ENCODE results near the gene NLRP3. TPM values are rescaled to one million over a fixed set of nuclear protein-coding genes. Genes with fewer than 3 reads are reported as not detected.

Gene NLRP3
- total and polyA plus RNA-seq, 9 of the 15 experiments (the other 6 are each of a cell fraction or from before 2014, with no cell fraction given), result not detected

DNA sequence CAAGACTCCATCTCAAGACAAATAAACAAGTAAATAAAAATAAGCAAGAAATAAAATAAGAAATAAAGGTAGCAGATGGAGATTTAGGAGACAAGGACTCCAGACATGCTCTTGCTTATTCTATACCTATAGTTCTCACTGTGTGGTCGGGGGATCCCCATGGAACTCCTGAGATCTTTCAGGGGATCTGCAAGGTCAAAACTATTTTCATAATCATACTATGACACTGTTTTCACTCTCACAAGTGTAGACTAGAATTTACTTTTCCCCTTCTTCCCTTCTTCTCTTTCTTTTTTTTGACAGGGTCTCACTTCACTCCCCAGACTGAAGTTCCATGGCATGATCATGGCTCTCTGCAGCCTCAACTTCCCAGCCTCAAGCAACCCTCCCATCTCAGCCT is 29.8 kb upstream of the NLRP3 start:
- TF ChIP-seq, protein P1, sequence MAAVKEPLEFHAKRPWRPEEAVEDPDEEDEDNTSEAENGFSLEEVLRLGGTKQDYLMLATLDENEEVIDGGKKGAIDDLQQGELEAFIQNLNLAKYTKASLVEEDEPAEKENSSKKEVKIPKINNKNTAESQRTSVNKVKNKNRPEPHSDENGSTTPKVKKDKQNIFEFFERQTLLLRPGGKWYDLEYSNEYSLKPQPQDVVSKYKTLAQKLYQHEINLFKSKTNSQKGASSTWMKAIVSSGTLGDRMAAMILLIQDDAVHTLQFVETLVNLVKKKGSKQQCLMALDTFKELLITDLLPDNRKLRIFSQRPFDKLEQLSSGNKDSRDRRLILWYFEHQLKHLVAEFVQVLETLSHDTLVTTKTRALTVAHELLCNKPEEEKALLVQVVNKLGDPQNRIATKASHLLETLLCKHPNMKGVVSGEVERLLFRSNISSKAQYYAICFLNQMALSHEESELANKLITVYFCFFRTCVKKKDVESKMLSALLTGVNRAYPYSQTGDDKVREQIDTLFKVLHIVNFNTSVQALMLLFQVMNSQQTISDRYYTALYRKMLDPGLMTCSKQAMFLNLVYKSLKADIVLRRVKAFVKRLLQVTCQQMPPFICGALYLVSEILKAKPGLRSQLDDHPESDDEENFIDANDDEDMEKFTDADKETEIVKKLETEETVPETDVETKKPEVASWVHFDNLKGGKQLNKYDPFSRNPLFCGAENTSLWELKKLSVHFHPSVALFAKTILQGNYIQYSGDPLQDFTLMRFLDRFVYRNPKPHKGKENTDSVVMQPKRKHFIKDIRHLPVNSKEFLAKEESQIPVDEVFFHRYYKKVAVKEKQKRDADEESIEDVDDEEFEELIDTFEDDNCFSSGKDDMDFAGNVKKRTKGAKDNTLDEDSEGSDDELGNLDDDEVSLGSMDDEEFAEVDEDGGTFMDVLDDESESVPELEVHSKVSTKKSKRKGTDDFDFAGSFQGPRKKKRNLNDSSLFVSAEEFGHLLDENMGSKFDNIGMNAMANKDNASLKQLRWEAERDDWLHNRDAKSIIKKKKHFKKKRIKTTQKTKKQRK (IDR thresholded peaks at IDR 0.05; ENCODE audit: borderline replicate concordance, low read depth, low read length), result no peak
- TF ChIP-seq CHD4 (IDR thresholded peaks at IDR 0.05; ENCODE audit: insufficient read depth, insufficient replicate concordance, low read depth, low read length, poor library complexity, severe bottlenecking) (no peak), ILK (tag; IDR thresholded peaks at IDR 0.05; ENCODE audit: borderline replicate concordance, low read depth) (no peak), ZNF764 (CRISPR knock-in tag; IDR thresholded peaks at IDR 0.05; ENCODE audit: low read depth) (no peak), FOXA1 (IDR thresholded peaks at IDR 0.05; ENCODE audit: borderline replicate concordance) (no peak)
- BruUV-seq (replicated peaks), result no TSS peak
- no peaks in the 10 kb centered on the region for H3K79me2 ChIP-seq (ENCODE audit: control insufficient read depth, insufficient read depth, low read length)
- peaks cover 0 to 5% of the 10 kb centered on the region in 2 experiments; a peak in 1 of 5 replicates for H3K27me3 ChIP-seq (ENCODE audit: control insufficient read depth in 2 of 2, insufficient read depth in 2 of 2, low read length in 2 of 2)
- H3K9me3 ChIP-seq (replicated peaks; ENCODE audit: control insufficient read depth, insufficient read depth, low read depth, low read length), result no peaks in the 10 kb centered on the region
- H3K36me3 ChIP-seq (ENCODE audit: control insufficient read depth, insufficient read depth, low read length), result no peaks in the 10 kb centered on the region
- ChIA-PET CTCF (ENCODE audit: low intra/inter-chr PET ratio) (no interaction called here), POLR2A (no interaction called here)
- no peaks in the 10 kb centered on the region for H4K20me1 ChIP-seq (replicated peaks; ENCODE audit: control insufficient read depth, insufficient read depth, low read length)
- H3K4me2 ChIP-seq (ENCODE audit: insufficient read depth, low read length), result no peak overlapping the region
- H3K27ac ChIP-seq (ENCODE audit: extremely low read depth, low read depth, low read length), result no peak overlapping the region
- FAIRE-seq (no peak), DNase-seq (ENCODE audit: extremely low read depth in 1 of 4, low spot score in 3 of 4) (no peak), ATAC-seq (no peak)
- intact Hi-C loops (cut with micrococcal nuclease), result no loop called here
- no peak overlapping the region for H3K4me3 ChIP-seq
- no peaks in the 10 kb centered on the region for H3K9me1 ChIP-seq (ENCODE audit: control insufficient read depth, insufficient read depth, low read length)
- in situ Hi-C loops (cut with MboI), result no loop called here
- no peak overlapping the region; a peak in 1 of 4 replicates for H3K9ac ChIP-seq (ENCODE audit: insufficient read depth in 1 of 2, low read depth in 2 of 2, low read length in 2 of 2)
- no peak overlapping the region for H2AFZ ChIP-seq (ENCODE audit: low read depth, low read length)
- H3K4me1 ChIP-seq (replicated peaks in 1 of 2; ENCODE audit: control insufficient read depth in 2 of 2, insufficient read depth in 2 of 2, low read length in 2 of 2), result peaks cover 0 to 5% of the 10 kb centered on the region in 2 experiments; a peak in 2 of 5 replicates
- 13% methylated on average over 1 of the region's 1 CpG for WGBS (ENCODE audit: insufficient coverage, low coverage, missing lambda C conversion rate)

All from K562 (cell line).